ENCODE data around the gene GPX4.

Gene GPX4

DNA sequence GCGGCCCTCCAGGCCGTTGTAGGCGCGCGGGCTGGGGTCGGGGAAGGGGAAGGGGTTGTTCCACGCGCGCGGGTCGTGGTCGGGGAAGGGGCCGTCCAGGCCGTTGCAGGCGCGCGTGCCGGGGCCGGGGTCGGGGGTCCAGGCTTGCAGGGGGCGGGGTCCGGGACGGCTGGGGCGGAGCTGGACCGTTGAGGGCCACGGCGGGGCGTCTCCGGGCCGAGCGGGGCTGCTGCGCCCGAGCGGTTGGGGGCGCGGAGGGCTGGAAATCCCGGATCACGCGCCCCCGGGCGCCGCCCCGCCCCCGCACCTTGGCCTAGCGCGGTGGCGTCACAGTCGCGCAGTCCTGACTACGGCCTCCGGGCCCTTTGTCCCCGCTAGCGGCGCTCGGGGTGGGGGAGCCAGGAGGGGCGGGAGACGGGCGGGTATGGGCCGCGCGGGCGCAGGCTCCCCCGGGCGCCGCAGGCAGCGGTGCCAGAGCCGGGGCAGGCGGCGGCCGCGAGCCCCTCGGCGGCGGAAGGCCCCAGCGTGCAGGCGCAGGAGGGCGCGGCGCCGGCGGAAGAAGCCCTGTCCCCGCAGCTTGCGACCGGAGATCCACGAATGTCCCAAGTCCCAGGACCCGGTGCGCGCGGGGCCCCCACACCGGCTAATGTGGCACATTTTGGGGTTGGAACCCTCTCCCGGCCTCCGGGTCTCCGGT, 665 bp downstream of the GPX4 start:
- no peak for TF ChIP-seq CTCF (IDR thresholded peaks at IDR 0.05; ENCODE audit: insufficient read depth, low read length, missing control alignments)
- DNase-seq (ENCODE audit: low read depth, low spot score) = no peak
- peak overlapping the region; percentile 78 for H3K4me3 ChIP-seq (ENCODE audit: low read depth, low read length)
- CTCF ChIA-PET = interaction anchor here (1.0 to 4.4 kb wide), 4 partner anchors 8 to 134 kb away, joined by 3 to 30 read pairs (median 4); partner anchors contain the start of gene CBARP
- POLR2A ChIA-PET = interaction anchor here (0.7 to 3.4 kb wide), 6 partner anchors 8 to 105 kb away, joined by 3 to 41 read pairs (median 3); partner anchors contain the start of genes ABCA7 and CNN2

DNA sequence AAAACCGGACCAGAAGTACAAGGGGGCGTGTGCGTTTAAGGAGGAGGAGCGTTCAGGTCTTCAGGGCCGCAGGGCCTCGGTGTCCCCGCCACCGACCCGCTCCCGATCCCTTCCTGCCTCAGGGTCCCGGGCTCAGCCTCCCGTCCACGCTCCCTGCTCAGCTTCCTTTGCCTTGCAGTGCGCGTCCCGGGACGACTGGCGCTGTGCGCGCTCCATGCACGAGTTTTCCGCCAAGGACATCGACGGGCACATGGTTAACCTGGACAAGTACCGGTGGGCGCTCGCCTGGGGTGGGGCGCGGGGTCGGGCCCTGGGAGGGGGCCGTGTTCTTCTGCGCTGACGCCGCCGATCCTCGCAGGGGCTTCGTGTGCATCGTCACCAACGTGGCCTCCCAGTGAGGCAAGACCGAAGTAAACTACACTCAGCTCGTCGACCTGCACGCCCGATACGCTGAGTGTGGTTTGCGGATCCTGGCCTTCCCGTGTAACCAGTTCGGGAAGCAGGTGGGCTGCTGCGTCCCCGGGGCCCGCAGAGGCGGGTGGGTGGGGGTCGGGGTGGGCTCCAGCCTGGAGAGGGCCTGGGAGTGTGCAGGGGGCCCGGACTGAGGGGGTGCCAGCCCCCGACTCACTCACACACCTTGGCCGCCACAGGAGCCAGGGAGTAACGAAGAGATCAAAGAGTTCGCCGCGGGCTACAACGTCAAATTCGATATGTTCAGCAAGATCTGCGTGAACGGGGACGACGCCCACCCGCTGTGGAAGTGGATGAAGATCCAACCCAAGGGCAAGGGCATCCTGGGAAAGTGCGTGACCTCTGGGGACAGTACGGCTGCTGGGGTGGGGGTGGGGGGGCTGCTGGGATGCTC, 1.4 kb downstream of the GPX4 start:
- TF ChIP-seq CTCF (IDR thresholded peaks at IDR 0.05; ENCODE audit: insufficient read depth, low read length, missing control alignments) = no peak
- ChIA-PET CTCF (interaction anchor here (0.9 to 4.4 kb wide), 6 partner anchors 8 to 135 kb away, joined by 3 to 30 read pairs (median 4); no protein-coding TSS in a partner anchor), POLR2A (interaction anchor here (0.7 to 3.4 kb wide), 5 partner anchors 8 to 78 kb away, joined by 3 to 41 read pairs (median 3); partner anchors contain the start of genes ABCA7 and CNN2)
- peak overlapping the region; percentile 78 for H3K4me3 ChIP-seq (ENCODE audit: low read depth, low read length)
- no peak for DNase-seq (ENCODE audit: low read depth, low spot score)

DNA sequence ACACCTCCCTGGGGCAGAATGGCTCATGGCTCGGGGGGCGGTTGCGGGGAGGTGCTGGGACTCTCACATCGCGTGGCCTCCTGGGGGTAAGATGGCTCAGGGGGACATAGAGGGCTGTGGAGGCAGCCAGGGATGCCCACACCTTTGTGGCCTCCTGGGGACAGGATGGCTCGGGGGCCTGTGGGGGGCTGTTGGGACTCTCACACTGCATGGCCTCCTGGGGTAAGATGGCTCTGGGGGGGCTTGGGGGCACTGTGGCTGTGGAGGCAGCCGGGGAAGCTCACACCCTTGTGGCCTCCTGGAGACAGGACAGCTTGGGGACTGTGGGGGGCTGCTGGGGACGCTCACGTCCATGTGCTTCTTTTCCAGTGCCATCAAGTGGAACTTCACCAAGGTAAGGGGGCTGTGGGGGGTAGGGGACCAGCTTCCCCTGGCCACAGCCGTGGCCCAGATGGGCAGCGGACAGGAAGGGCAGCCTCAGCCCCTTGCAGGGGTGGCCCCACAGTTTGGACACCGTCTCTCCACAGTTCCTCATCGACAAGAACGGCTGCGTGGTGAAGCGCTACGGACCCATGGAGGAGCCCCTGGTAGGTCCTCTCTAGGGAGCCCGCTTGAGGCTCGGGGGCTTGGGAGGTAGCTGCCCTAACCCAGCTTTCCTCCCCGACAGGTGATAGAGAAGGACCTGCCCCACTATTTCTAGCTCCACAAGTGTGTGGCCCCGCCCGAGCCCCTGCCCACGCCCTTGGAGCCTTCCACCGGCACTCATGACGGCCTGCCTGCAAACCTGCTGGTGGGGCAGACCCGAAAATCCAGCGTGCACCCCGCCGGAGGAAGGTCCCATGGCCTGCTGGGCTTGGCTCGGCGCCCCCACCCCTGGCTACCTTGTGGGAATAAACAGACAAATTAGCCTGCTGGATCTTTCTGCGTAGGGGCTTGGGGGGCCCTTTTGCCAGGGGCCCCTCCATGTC, 2.4 kb downstream of the GPX4 start:
- DNase-seq (ENCODE audit: low read depth, low spot score) = no peak
- CTCF ChIA-PET = interaction anchor here (0.9 to 1.3 kb wide), 3 partner anchors 88 to 134 kb away, joined by 3 to 4 read pairs (median 4); no protein-coding TSS in a partner anchor
- POLR2A ChIA-PET = interaction anchor here (0.8 kb wide), 1 partner anchor 21 kb away, joined by 3 read pairs; no protein-coding TSS in a partner anchor
- H3K4me3 ChIP-seq (ENCODE audit: low read depth, low read length) = peak overlapping the region; percentile 78
- TF ChIP-seq CTCF (IDR thresholded peaks at IDR 0.05; ENCODE audit: insufficient read depth, low read length, missing control alignments) = no peak

DNA sequence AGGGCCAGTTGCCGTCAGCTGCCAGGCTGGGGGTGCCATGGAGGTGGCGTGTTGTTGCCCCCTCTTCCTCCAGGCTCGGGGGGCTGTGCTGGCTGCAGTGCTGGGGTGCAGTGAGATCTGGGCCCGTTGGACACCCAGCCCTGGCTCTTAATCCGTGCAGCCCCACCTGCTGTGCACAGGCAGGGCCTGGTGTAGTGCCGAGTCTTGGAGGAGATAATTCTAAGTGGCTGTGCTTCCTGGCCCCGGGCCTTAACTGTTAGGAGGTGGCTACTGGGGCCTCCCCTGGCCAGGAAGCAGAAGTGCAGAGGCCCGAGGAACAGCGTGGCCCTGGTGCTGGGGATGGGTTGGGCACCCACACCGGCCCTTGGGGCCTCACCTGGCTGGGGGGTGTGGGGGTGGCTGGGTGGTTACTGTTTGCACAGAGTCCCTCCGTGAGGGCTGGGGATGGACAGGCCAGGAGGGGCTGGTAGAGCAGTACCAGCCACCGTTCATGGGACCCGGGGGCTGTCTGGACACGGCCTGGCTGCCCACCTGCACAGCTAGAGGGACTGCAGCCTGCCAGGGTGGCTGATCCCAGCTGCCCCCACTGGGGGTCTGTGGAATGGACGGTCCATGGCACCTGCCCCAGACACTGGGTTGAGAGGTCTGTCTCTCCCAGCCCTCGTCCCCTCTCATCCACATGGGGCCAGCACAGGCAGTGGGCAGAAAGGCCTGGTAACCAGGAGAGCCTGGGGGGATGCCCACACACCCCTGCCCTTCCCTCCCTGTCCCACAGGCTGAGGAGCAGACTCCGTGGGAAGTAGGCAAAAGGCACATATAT, 3.3 kb downstream of the GPX4 start:
- no peak overlapping the region for H3K4me3 ChIP-seq (ENCODE audit: low read depth, low read length)
- no peak for DNase-seq (ENCODE audit: low read depth, low spot score)
- TF ChIP-seq CTCF (IDR thresholded peaks at IDR 0.05; ENCODE audit: insufficient read depth, low read length, missing control alignments) = no peak
- ChIA-PET CTCF (interaction anchor here (1.3 to 2.4 kb wide), 2 partner anchors 87 to 133 kb away, joined by 4 to 10 read pairs; no protein-coding TSS in a partner anchor), POLR2A (interaction anchor here (0.8 kb wide), 1 partner anchor 22 kb away, joined by 3 read pairs; no protein-coding TSS in a partner anchor)

DNA sequence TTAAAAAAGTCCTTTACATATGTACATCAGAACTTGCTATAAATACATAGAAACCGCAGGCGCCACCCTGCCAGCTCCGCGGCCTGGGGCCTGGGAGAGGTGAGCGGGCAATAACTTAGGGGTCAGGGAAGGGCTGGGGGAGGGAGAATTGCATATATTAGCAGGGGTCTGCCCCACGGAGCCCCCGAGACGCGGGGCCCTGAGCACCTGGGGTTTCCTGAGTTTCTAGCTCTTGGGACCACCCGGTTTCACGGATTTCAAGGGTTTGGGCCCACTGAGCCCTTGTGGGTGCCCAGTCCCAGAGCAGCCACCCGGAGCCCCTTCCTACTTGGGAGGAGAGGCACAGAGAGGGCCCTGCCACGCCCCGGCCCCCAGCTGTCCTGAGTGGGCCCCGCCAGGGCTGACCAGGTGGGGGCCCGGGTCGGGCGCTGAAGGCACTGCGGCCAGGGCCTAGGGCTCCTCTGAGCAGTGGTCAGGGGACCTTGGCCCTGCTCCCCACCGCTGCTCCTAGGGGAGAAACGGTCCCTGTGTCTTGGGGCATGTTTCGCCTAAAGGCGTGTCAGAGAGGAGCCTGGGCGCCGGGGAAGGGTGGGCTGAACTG, 4.0 kb downstream of the GPX4 start:
- POLR2A ChIA-PET = no interaction called here
- H3K4me3 ChIP-seq (ENCODE audit: low read depth, low read length) = no peak overlapping the region
- CTCF ChIA-PET = interaction anchor here (2.4 kb wide), 1 partner anchor 87 kb away, joined by 10 read pairs; no protein-coding TSS in a partner anchor
- DNase-seq (ENCODE audit: low read depth, low spot score) = no peak
- no peak for TF ChIP-seq CTCF (IDR thresholded peaks at IDR 0.05; ENCODE audit: insufficient read depth, low read length, missing control alignments)

Measured in AG04449 (cell line).